ENCODE results near the gene FLYWCH1.

Gene FLYWCH1

DNA sequence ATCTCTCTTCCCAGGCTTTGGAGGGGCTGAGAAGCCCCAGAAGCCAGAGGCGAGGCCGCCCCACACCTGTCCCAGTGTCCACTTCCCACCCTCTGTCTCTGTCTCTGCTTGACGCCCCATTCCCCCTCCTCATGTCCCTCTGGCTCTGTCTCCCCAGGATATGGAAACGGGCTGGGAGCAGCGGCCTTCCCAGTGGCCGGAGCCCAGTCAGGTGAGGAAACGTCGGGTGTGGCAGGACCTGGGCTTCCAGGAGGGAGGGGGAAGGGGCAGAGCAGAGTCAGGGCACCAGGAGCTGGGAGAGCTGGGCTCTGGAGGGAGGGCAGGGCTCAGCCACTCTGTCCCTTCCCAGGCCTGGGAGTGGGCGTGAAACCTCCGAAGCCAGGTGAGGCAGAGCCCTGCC lies 79.2 kb downstream of the FLYWCH1 start:
- TF ChIP-seq, protein P1, sequence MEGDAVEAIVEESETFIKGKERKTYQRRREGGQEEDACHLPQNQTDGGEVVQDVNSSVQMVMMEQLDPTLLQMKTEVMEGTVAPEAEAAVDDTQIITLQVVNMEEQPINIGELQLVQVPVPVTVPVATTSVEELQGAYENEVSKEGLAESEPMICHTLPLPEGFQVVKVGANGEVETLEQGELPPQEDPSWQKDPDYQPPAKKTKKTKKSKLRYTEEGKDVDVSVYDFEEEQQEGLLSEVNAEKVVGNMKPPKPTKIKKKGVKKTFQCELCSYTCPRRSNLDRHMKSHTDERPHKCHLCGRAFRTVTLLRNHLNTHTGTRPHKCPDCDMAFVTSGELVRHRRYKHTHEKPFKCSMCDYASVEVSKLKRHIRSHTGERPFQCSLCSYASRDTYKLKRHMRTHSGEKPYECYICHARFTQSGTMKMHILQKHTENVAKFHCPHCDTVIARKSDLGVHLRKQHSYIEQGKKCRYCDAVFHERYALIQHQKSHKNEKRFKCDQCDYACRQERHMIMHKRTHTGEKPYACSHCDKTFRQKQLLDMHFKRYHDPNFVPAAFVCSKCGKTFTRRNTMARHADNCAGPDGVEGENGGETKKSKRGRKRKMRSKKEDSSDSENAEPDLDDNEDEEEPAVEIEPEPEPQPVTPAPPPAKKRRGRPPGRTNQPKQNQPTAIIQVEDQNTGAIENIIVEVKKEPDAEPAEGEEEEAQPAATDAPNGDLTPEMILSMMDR (IDR thresholded peaks at IDR 0.05; ENCODE audit: control insufficient read depth, insufficient read depth, low read depth, low read length, missing control alignments), result no peak
- no peak overlapping the region for H3K4me3 ChIP-seq (ENCODE audit: control insufficient read depth, low read depth, low read length)
- no peak for DNase-seq (ENCODE audit: low read depth)

DNA sequence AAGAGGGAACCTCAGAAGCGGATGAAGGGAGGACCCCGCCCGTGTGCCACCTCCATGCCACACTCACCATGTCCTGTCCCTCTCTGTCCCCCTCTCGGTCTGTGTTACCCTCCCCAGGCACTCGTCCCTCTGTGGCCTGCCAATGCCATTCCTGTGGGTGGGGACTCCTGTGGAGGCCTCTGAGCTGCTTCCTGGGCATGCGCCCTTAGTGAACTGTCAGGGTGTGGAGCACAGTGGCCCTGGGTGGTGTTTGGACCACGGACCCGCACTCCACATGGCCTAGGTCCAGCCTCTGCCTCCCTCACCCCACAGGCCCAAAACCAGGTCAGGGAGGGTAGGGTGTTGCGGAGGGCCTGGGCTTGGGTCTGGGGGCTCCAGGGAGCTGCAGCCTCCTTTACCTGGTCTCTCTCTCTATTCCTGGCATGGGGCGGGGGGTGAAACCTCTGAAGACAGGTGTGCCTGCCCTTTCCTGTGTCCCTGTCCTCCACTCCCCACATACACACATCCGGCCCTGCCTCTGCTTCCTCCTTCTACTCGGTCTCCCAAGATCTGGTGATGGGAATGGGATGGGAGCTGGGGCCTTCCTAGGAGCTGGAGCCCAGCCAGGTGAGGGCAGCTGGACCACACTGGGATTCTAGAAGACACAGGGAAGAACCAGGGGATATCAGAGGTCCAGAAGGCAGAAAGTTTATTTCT lies 80.0 kb downstream of the FLYWCH1 start:
- TF ChIP-seq, protein P1 (IDR thresholded peaks at IDR 0.05; ENCODE audit: control insufficient read depth, insufficient read depth, low read depth, low read length, missing control alignments), result no peak
- no peak for DNase-seq (ENCODE audit: low read depth)

GRCh38 chr16:2992383-2993081 lies 80.8 kb downstream of the FLYWCH1 start:
- no peak for DNase-seq (ENCODE audit: low read depth)
- H3K4me3 ChIP-seq (ENCODE audit: control insufficient read depth, low read depth, low read length), result no peak overlapping the region
- TF ChIP-seq, protein P1 (IDR thresholded peaks at IDR 0.05; ENCODE audit: control insufficient read depth, insufficient read depth, low read depth, low read length, missing control alignments), result no peak

More for the DNA sequence above, 80.0 kb downstream of the FLYWCH1 start:
- H3K4me3 ChIP-seq (ENCODE audit: control insufficient read depth, low read depth, low read length), result no peak overlapping the region

GRCh38 chr16:2996298-2996697 lies 84.6 kb downstream of the FLYWCH1 start:
- no peak for DNase-seq (ENCODE audit: low read depth)
- TF ChIP-seq, protein P1 (IDR thresholded peaks at IDR 0.05; ENCODE audit: control insufficient read depth, insufficient read depth, low read depth, low read length, missing control alignments), result no peak
- H3K4me3 ChIP-seq (ENCODE audit: control insufficient read depth, low read depth, low read length), result no peak overlapping the region

DNA sequence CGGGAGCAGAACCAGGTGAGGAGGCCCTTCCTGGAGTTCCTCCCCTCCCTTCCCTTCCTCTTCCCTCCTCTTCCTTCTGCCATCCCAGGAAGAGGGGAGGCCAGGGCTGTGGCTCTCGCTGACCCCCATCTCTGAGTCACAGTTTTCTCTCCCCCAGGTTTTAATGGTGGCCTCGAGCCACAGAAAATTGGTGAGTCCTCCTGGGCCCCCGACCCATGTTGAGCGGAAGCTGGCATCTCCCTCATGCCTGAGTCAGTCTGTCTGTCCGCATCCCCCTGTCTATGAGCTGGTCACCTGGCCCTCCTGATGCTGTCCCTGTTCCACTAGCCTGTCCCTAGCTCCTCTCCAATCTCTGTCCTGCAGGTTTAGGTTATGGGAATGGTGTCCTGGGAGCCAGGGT lies 88.2 kb downstream of the FLYWCH1 start:
- H3K4me3 ChIP-seq (ENCODE audit: control insufficient read depth, low read depth, low read length), result no peak overlapping the region
- DNase-seq (ENCODE audit: low read depth), result no peak
- TF ChIP-seq, protein P1 (IDR thresholded peaks at IDR 0.05; ENCODE audit: control insufficient read depth, insufficient read depth, low read depth, low read length, missing control alignments), result no peak

DNA sequence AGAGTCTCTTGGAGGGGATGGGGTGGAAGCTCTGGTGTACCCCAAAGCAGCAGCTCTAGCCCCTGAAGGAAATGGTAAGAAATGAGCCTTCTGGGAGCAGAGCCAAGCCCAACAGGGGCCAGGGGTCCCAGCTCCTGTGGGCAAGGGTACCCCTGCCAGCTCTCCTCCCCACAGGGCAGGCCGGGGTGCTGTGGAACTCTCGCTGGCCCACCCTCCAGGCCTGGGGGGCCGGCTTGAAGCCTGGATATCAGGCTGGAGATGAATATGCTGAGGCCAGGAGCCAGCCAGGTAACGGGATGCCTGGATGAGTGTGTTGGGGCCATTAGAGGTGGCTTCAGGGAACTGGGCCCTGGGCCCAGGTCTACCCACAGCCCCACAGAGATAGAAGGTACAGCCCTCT lies 88.8 kb downstream of the FLYWCH1 start:
- TF ChIP-seq, protein P1 (IDR thresholded peaks at IDR 0.05; ENCODE audit: control insufficient read depth, insufficient read depth, low read depth, low read length, missing control alignments), result no peak
- DNase-seq (ENCODE audit: low read depth), result no peak
- H3K4me3 ChIP-seq (ENCODE audit: control insufficient read depth, low read depth, low read length), result no peak overlapping the region
